Neuronal stem cell (in vitro differentiated cells): ENCODE measurements around the gene ATRN.

Experiments
- DNase-seq: peaks from one replicate; pipeline ENCODE4 v3.0.0-alpha.2; 2013; ENCODE audit warnings: low spot score
- H2AFZ ChIP-seq: one replicate; pipeline ENCODE4 v1.6.1; 2013; ENCODE audit warnings: mild to moderate bottlenecking, low read length, inconsistent platforms
- H2AK5ac ChIP-seq: 2 replicates; pipeline ENCODE4 v1.6.1; 2013; ENCODE audit warnings: low read depth, mild to moderate bottlenecking, inconsistent platforms, low read length, moderate library complexity, mixed read lengths
- H2BK120ac ChIP-seq: 2 replicates; pipeline ENCODE4 v1.6.1; 2013; ENCODE audit warnings: low read depth, mild to moderate bottlenecking, inconsistent platforms, low read length, moderate library complexity, mixed read lengths
- H2BK12ac ChIP-seq: one replicate; pipeline ENCODE4 v1.6.1; 2013; ENCODE audit warnings: low read length, inconsistent platforms
- H2BK15ac ChIP-seq: 2 replicates; pipeline ENCODE4 v1.6.1; 2013; ENCODE audit warnings: mild to moderate bottlenecking, low read length, inconsistent platforms, mixed read lengths
- H2BK5ac ChIP-seq: one replicate; pipeline ENCODE4 v1.6.1; 2013; ENCODE audit warnings: inconsistent platforms, mild to moderate bottlenecking, low read length, moderate library complexity
- H3K14ac ChIP-seq: one replicate; pipeline ENCODE4 v1.6.1; 2013; ENCODE audit warnings: low read length, inconsistent platforms
- H3K18ac ChIP-seq: 2 replicates; pipeline ENCODE4 v1.6.1; 2013; ENCODE audit warnings: low read length, inconsistent platforms
- H3K23ac ChIP-seq: 2 replicates; pipeline ENCODE4 v1.6.1; 2013; ENCODE audit warnings: low read depth, mild to moderate bottlenecking, mixed read lengths, low read length, inconsistent platforms; ENCODE audit not compliant: poor library complexity
- H3K27ac ChIP-seq: replicated peaks from 3 replicates; pipeline ENCODE4 v1.5.1; 2013; ENCODE audit warnings: low read length, inconsistent platforms
- H3K27me3 ChIP-seq, 3 experiments: 2 replicates each; pipeline ENCODE4 v1.6.1; 2013; ENCODE audit warnings: low read length in 3 of 3, mild to moderate bottlenecking in 2 of 3, inconsistent platforms in 1 of 3, low read depth in 1 of 3, mixed read lengths in 1 of 3, moderate library complexity in 1 of 3; ENCODE audit not compliant: control insufficient read depth in 3 of 3, insufficient read depth in 3 of 3
- H3K36me3 ChIP-seq, 2 donors: replicated peaks in 1 of 2; 2 replicates each; pipeline ENCODE4 v1.6.1; 2013; ENCODE audit warnings: low read length in 2 of 2; ENCODE audit not compliant: control insufficient read depth in 2 of 2, insufficient read depth in 2 of 2
- H3K4ac ChIP-seq: 2 replicates; pipeline ENCODE4 v1.6.1; 2013; ENCODE audit warnings: inconsistent platforms, mild to moderate bottlenecking, low read length, moderate library complexity
- H3K4me1 ChIP-seq, 2 donors: 1 replicate in 1 of 2; 2 replicates in 1 of 2; pipeline ENCODE4 v1.6.1; 2013; ENCODE audit warnings: low read length in 2 of 2, low read depth in 1 of 2; ENCODE audit not compliant: control insufficient read depth in 2 of 2, insufficient read depth in 1 of 2
- H3K4me2 ChIP-seq: one replicate; pipeline ENCODE4 v1.6.1; 2013; ENCODE audit warnings: mild to moderate bottlenecking, low read length, inconsistent platforms; ENCODE audit not compliant: insufficient read depth, poor library complexity, severe bottlenecking
- H3K4me3 ChIP-seq, 2 donors: 2 replicates each; pipeline ENCODE4 v1.5.1; 2013; ENCODE audit warnings: low read length in 2 of 2, mild to moderate bottlenecking in 2 of 2, inconsistent platforms in 1 of 2, moderate library complexity in 1 of 2
- H3K79me1 ChIP-seq: one replicate; pipeline ENCODE4 v1.6.1; 2013; ENCODE audit warnings: low read depth, mild to moderate bottlenecking, inconsistent platforms, low read length, moderate library complexity
- H3K9ac ChIP-seq: one replicate; pipeline ENCODE4 v1.6.1; 2013; ENCODE audit warnings: mild to moderate bottlenecking, low read depth, low read length, inconsistent platforms; ENCODE audit not compliant: poor library complexity
- H3K9me3 ChIP-seq, 2 donors: replicated peaks in 1 of 2; 2 replicates each; pipeline versions ENCODE3 to v1.6.1; 2013; ENCODE audit warnings: low read length in 2 of 2, mild to moderate bottlenecking in 2 of 2, inconsistent platforms in 1 of 2, low read depth in 1 of 2, mixed read lengths in 1 of 2, moderate library complexity in 1 of 2; ENCODE audit not compliant: control insufficient read depth in 2 of 2, insufficient read depth in 1 of 2
- H4K8ac ChIP-seq: one replicate; pipeline ENCODE4 v1.6.1; 2013; ENCODE audit warnings: low read depth, mild to moderate bottlenecking, inconsistent platforms, low read length, moderate library complexity
- H4K91ac ChIP-seq: one replicate; pipeline ENCODE4 v1.6.1; 2013; ENCODE audit warnings: low read length, low read depth, mild to moderate bottlenecking, inconsistent platforms; ENCODE audit not compliant: poor library complexity
- whole genome bisulfite sequencing, 2 donors: extraction: QIAGEN DNeasy Blood & Tissue Kit; methylation state at CpG; one replicate each; pipeline ENCODE4 v1.1.7; 2013; ENCODE audit warnings: missing lambda C conversion rate in 2 of 2, mixed read lengths in 1 of 2; ENCODE audit not compliant: insufficient read length in 2 of 2, insufficient replicate concordance in 1 of 2; ENCODE audit errors: extremely low coverage in 2 of 2; 5-methylcytosine and 5-hydroxymethylcytosine counted together

The ATRN gene

GRCh38 chr20:3659492-3660261 is 188.9 kb downstream of the ATRN start:
- H2BK5ac ChIP-seq, result peak overlapping the region; percentile 90
- H3K4me1 ChIP-seq, result peaks cover 5 to 7% of the 10 kb centered on the region in 2 donors
- no peak for DNase-seq
- no peak overlapping the region for H3K27ac ChIP-seq
- peaks cover 0 to 3% of the 10 kb centered on the region in 2 donors for H3K9me3 ChIP-seq
- WGBS, 2 donors, result no CpG with 5 or more reads among the region's 12 CpGs
- H3K23ac ChIP-seq, result no peak overlapping the region
- peak overlapping the region; percentile 77 for H2AFZ ChIP-seq
- peak overlapping the region; percentile 64 for H3K18ac ChIP-seq
- no peak overlapping the region for H2BK120ac ChIP-seq
- no peak overlapping the region for H3K4ac ChIP-seq
- H4K8ac ChIP-seq, result no peak overlapping the region
- H2BK12ac ChIP-seq, result no peak overlapping the region
- no peak overlapping the region for H3K4me2 ChIP-seq
- no peaks in the 10 kb centered on the region for H3K36me3 ChIP-seq
- peaks cover 0 to 25% (median 9%) of the 10 kb centered on the region in 3 experiments for H3K27me3 ChIP-seq
- H3K4me3 ChIP-seq, result no peak overlapping the region
- peak overlapping the region; percentile 71 for H3K14ac ChIP-seq
- no peak overlapping the region for H4K91ac ChIP-seq
- no peak overlapping the region for H3K9ac ChIP-seq
- peak overlapping the region; percentile 86 for H2AK5ac ChIP-seq
- no peaks in the 10 kb centered on the region for H3K79me1 ChIP-seq
- H2BK15ac ChIP-seq, result no peak overlapping the region

DNA sequence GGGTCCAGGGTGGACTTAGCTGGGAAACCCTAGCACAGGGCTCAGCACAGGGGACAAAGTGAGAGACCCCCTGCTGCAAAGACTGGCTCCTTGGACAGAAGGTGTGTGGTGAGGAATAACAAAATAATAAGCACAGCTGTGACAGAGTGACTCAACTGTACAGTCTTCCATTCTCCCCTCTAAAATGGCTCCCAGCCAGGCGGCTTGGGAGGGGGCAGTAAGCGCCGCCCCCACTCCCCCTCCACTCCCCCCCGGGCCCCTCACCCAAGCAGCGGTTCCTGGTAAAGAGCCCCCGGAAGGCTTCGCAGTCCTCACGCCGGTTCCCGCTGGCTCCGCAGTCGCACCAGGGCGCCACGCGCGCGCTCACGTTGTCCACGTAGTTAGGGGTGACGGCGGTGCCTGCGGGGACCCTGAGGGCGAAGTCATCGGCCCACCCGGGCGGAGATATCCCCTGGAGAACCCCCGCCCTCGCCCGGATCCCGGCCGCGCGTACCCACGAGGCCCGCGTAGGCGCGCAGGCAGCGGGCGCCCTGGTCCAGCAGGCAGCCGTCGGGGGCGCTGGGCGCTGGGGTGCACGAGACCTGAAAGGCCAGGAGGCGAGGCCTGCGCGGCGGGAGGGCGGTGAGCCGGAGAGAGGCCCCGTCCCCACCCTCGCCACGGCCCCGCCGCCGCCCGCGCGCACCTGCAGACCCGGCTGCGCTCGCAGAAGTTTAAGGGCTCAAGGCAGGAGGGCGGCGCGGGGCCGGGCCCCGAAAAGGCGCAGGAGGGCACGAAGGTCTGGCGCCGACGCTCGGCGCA is 189.6 kb downstream of the ATRN start:
- Histone ChIP-seq H3K4ac (no peak overlapping the region), H2BK5ac (peak overlapping the region; percentile 90), H3K4me1 (peaks cover 5 to 7% of the 10 kb centered on the region in 2 donors), H3K9me3 (peaks cover 0 to 3% of the 10 kb centered on the region in 2 donors), H3K27me3 (peaks cover 0 to 25% (median 9%) of the 10 kb centered on the region in 3 experiments), H3K36me3 (no peaks in the 10 kb centered on the region), H2BK120ac (no peak overlapping the region), H3K23ac (no peak overlapping the region), H3K27ac (no peak overlapping the region), H3K9ac (no peak overlapping the region), H3K14ac (peak overlapping the region; percentile 38), H3K4me2 (peak overlapping the region; percentile 33), H4K91ac (no peak overlapping the region), H3K4me3 (no peak overlapping the region), H3K79me1 (no peaks in the 10 kb centered on the region), H4K8ac (no peak overlapping the region), H2BK12ac (no peak overlapping the region), H3K18ac (peak overlapping the region; percentile 48), H2BK15ac (no peak overlapping the region), H2AFZ (no peak overlapping the region), H2AK5ac (peak overlapping the region; percentile 86)
- no CpG with 5 or more reads among the region's 75 CpGs for WGBS, 2 donors
- no peak for DNase-seq

- peaks cover 0 to 25% (median 9%) of the 10 kb centered on the region in 3 experiments for H3K27me3 ChIP-seq
- no peak overlapping the region for H2AFZ ChIP-seq
- no peak overlapping the region for H2BK5ac ChIP-seq
- no peak overlapping the region for H3K4me3 ChIP-seq
- H3K23ac ChIP-seq, result peak overlapping the region; percentile 75
- WGBS, 2 donors, result no CpG with 5 or more reads among the region's 60 CpGs
- H2AK5ac ChIP-seq, result peak overlapping the region; percentile 37
- peaks cover 0 to 3% of the 10 kb centered on the region in 2 donors for H3K9me3 ChIP-seq
- H4K8ac ChIP-seq, result no peak overlapping the region
- H3K4me2 ChIP-seq, result peak overlapping the region; percentile 33
- no peaks in the 10 kb centered on the region for H3K36me3 ChIP-seq
- no peaks in the 10 kb centered on the region for H3K79me1 ChIP-seq
- no peak overlapping the region for H4K91ac ChIP-seq
- H2BK15ac ChIP-seq, result no peak overlapping the region
- DNase-seq, result no peak
- no peak overlapping the region for H2BK120ac ChIP-seq
- no peak overlapping the region for H2BK12ac ChIP-seq
- H3K14ac ChIP-seq, result no peak overlapping the region
- no peak overlapping the region for H3K18ac ChIP-seq
- H3K4me1 ChIP-seq, result peaks cover 5 to 7% of the 10 kb centered on the region in 2 donors
- H3K4ac ChIP-seq, result no peak overlapping the region
- no peak overlapping the region for H3K27ac ChIP-seq
- H3K9ac ChIP-seq, result no peak overlapping the region
Observed at GRCh38 chr20:3661060-3661813, 190.4 kb downstream of the ATRN start.
